Measurements from ENCODE around the gene IQCF6. TPM values are rescaled to one million over a fixed set of nuclear protein-coding genes. Genes with fewer than 3 reads are reported as not detected.

IQCF6 gene
- not detected for total RNA-seq

DNA sequence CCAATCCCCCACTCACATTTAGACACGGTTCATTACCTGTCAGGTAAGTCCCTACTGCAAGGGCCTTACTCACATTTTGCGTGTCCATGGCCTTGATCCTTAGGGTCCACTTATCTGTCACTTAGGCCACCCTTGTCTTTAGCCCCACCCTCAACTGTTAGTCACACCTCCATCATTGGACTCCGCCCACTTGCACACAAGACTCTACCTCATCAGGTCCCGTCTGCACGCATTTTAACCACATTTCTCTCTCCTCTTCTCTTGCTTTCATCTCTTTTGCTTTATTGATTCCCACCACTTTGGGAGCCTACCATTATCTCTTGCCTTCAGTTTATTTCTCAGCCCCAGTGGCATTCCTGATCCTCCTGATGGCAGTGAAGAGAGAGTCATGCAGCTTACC is at the start of gene IQCF6:
IQCF6 (minus strand) TSS at position 101 of the 400 bp plus-strand sequence; CDS start at position 88, 13 bp downstream.
- H3K4me1 ChIP-seq (ENCODE audit: control insufficient read depth in 3 of 3, insufficient read depth in 3 of 3, low read length in 3 of 3): peaks cover 3 to 5% (median 5%) of the 10 kb centered on the region in 3 donors
- no peaks in the 10 kb centered on the region for H3K9me3 ChIP-seq (ENCODE audit: control insufficient read depth in 3 of 3, low read length in 3 of 3)
- no peak within 1 kb of the TSS for H3K9ac ChIP-seq (ENCODE audit: low read depth in 1 of 3, low read length in 3 of 3)
- peaks cover 5 to 17% (median 9%) of the 10 kb centered on the region in 3 donors for H3K27me3 ChIP-seq (ENCODE audit: control insufficient read depth in 3 of 3, insufficient read depth in 3 of 3, low read length in 3 of 3)
- no peaks in the 10 kb centered on the region for H3K36me3 ChIP-seq (ENCODE audit: control insufficient read depth in 3 of 3, insufficient read depth in 3 of 3, low read length in 3 of 3)
- H3K4me3 ChIP-seq (ENCODE audit: low read length in 3 of 3): no peak within 1 kb of the TSS
- no peak within 1 kb of the TSS for H3K27ac ChIP-seq (ENCODE audit: low read depth, low read length)

DNA sequence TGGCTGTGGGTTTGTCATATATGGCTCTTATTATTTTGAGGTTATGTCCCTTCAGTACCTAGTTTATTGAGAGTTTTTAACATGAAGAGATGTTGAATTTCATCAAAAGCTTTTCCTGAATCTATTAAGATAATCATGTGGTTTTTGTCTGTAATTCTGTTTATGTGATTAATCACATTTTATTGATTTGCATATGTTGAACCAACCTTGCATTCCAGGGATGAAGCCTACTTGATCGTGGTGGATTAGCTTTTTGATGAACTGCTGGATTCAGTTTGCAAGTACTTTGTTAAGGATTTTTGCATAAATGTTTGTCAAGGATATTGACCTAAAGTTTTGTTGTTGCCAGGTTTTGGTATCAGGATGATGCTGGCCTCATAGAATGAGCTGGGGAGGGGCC is 49.3 kb upstream of the IQCF6 start:
- Histone ChIP-seq H3K9ac (ENCODE audit: low read depth in 1 of 3, low read length in 3 of 3) (no peak overlapping the region), H3K9me3 (ENCODE audit: control insufficient read depth in 3 of 3, low read length in 3 of 3) (peaks cover 0 to 2% (median 0%) of the 10 kb centered on the region in 3 donors), H3K36me3 (ENCODE audit: control insufficient read depth in 3 of 3, insufficient read depth in 3 of 3, low read length in 3 of 3) (no peaks in the 10 kb centered on the region), H3K4me3 (ENCODE audit: low read length in 3 of 3) (no peak overlapping the region), H3K27me3 (ENCODE audit: control insufficient read depth in 3 of 3, insufficient read depth in 3 of 3, low read length in 3 of 3) (no peaks in the 10 kb centered on the region), H3K4me1 (ENCODE audit: control insufficient read depth in 3 of 3, insufficient read depth in 3 of 3, low read length in 3 of 3) (no peaks in the 10 kb centered on the region), H3K27ac (ENCODE audit: low read depth, low read length) (no peak overlapping the region)

DNA sequence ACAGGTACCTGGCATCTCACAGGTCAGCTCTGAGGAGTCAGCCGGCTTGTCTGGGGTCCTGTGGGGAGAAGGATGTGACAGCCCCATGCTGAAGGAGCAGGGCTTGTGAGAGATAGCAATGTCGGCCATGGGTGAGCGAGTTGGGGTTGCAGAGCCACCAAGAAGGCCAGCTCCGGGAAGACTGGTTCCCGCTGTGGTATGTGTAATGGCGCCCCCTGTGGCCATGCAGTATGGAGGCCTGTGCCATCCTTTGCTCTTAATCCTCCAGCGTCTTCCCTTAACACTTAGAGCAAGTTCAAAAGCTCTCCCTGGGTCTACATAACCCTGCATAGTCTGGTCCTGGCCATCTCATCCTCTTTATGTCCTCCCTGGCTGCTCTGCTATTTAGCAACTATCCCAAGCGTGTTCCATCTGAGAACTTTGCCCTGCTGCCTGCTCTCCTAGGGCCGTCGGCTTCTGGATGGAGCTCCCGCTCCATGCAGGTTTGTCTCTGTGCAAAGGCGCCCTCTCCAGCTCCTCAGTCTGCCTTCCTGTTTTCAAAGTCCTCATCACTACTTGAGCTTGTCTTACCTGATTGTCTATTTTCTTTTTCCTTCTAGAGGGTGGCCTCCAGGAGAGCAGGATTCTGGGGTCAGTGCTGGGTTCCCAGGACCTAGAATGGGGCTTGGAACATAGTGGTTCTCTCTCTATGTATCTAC is 40.8 kb upstream of the IQCF6 start:
- Histone ChIP-seq H3K36me3 (ENCODE audit: control insufficient read depth in 3 of 3, insufficient read depth in 3 of 3, low read length in 3 of 3) (no peaks in the 10 kb centered on the region), H3K27me3 (ENCODE audit: control insufficient read depth in 3 of 3, insufficient read depth in 3 of 3, low read length in 3 of 3) (peaks cover 9 to 17% (median 15%) of the 10 kb centered on the region in 3 donors), H3K9me3 (ENCODE audit: control insufficient read depth in 3 of 3, low read length in 3 of 3) (no peaks in the 10 kb centered on the region), H3K4me1 (ENCODE audit: control insufficient read depth in 3 of 3, insufficient read depth in 3 of 3, low read length in 3 of 3) (no peaks in the 10 kb centered on the region), H3K27ac (ENCODE audit: low read depth, low read length) (no peak overlapping the region), H3K4me3 (ENCODE audit: low read length in 3 of 3) (no peak overlapping the region), H3K9ac (ENCODE audit: low read depth in 1 of 3, low read length in 3 of 3) (no peak overlapping the region)

- Histone ChIP-seq H3K36me3 (ENCODE audit: control insufficient read depth in 3 of 3, insufficient read depth in 3 of 3, low read length in 3 of 3) (no peaks in the 10 kb centered on the region), H3K27ac (ENCODE audit: low read depth, low read length) (no peak overlapping the region), H3K4me3 (ENCODE audit: low read length in 3 of 3) (no peak overlapping the region), H3K4me1 (ENCODE audit: control insufficient read depth in 3 of 3, insufficient read depth in 3 of 3, low read length in 3 of 3) (no peaks in the 10 kb centered on the region), H3K27me3 (ENCODE audit: control insufficient read depth in 3 of 3, insufficient read depth in 3 of 3, low read length in 3 of 3) (peaks cover 9 to 17% (median 15%) of the 10 kb centered on the region in 3 donors), H3K9me3 (ENCODE audit: control insufficient read depth in 3 of 3, low read length in 3 of 3) (no peaks in the 10 kb centered on the region), H3K9ac (ENCODE audit: low read depth in 1 of 3, low read length in 3 of 3) (no peak overlapping the region)
These were observed 40.1 kb upstream of the IQCF6 start for GRCh38 chr3:51819151-51819550.

GRCh38 chr3:51817375-51817774 is 38.3 kb upstream of the IQCF6 start:
- H3K4me3 ChIP-seq (ENCODE audit: low read length in 3 of 3): no peak overlapping the region
- peaks cover 0 to 2% (median 0%) of the 10 kb centered on the region in 3 donors for H3K4me1 ChIP-seq (ENCODE audit: control insufficient read depth in 3 of 3, insufficient read depth in 3 of 3, low read length in 3 of 3)
- peaks cover 5 to 17% (median 15%) of the 10 kb centered on the region in 3 donors for H3K27me3 ChIP-seq (ENCODE audit: control insufficient read depth in 3 of 3, insufficient read depth in 3 of 3, low read length in 3 of 3)
- no peak overlapping the region for H3K27ac ChIP-seq (ENCODE audit: low read depth, low read length)
- H3K9ac ChIP-seq (ENCODE audit: low read depth in 1 of 3, low read length in 3 of 3): no peak overlapping the region
- H3K9me3 ChIP-seq (ENCODE audit: control insufficient read depth in 3 of 3, low read length in 3 of 3): no peaks in the 10 kb centered on the region
- H3K36me3 ChIP-seq (ENCODE audit: control insufficient read depth in 3 of 3, insufficient read depth in 3 of 3, low read length in 3 of 3): no peaks in the 10 kb centered on the region

DNA sequence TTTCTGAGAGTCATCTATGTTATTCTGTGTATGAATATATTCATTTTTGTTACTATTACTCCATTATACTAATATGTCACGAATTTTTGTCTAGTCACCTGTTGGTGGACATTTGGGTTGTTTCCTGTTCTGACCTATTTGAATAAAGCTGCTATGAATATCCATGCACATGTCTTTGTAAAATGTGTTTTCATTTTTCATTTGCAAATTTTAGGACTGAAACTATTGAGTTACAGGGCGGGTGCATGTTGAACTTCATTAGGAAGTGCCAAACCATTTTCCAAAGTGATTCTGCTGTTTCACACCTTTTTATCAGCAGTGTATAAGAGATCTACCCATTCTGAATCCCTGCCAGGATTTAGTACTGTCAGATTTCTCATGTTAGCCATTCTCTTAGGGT is 37.7 kb upstream of the IQCF6 start:
- no peak overlapping the region for H3K4me3 ChIP-seq (ENCODE audit: low read length in 3 of 3)
- peaks cover 5 to 17% (median 15%) of the 10 kb centered on the region in 3 donors for H3K27me3 ChIP-seq (ENCODE audit: control insufficient read depth in 3 of 3, insufficient read depth in 3 of 3, low read length in 3 of 3)
- no peak overlapping the region for H3K9ac ChIP-seq (ENCODE audit: low read depth in 1 of 3, low read length in 3 of 3)
- H3K36me3 ChIP-seq (ENCODE audit: control insufficient read depth in 3 of 3, insufficient read depth in 3 of 3, low read length in 3 of 3): no peaks in the 10 kb centered on the region
- H3K4me1 ChIP-seq (ENCODE audit: control insufficient read depth in 3 of 3, insufficient read depth in 3 of 3, low read length in 3 of 3): peaks cover 0 to 2% (median 0%) of the 10 kb centered on the region in 3 donors
- H3K9me3 ChIP-seq (ENCODE audit: control insufficient read depth in 3 of 3, low read length in 3 of 3): no peaks in the 10 kb centered on the region
- H3K27ac ChIP-seq (ENCODE audit: low read depth, low read length): no peak overlapping the region

GRCh38 chr3:51815614-51816013 is 36.6 kb upstream of the IQCF6 start:
- H3K27me3 ChIP-seq (ENCODE audit: control insufficient read depth in 3 of 3, insufficient read depth in 3 of 3, low read length in 3 of 3): peaks cover 5 to 17% (median 12%) of the 10 kb centered on the region in 3 donors
- no peak overlapping the region for H3K9ac ChIP-seq (ENCODE audit: low read depth in 1 of 3, low read length in 3 of 3)
- H3K36me3 ChIP-seq (ENCODE audit: control insufficient read depth in 3 of 3, insufficient read depth in 3 of 3, low read length in 3 of 3): no peaks in the 10 kb centered on the region
- no peak overlapping the region for H3K4me3 ChIP-seq (ENCODE audit: low read length in 3 of 3)
- no peak overlapping the region for H3K27ac ChIP-seq (ENCODE audit: low read depth, low read length)
- no peaks in the 10 kb centered on the region for H3K9me3 ChIP-seq (ENCODE audit: control insufficient read depth in 3 of 3, low read length in 3 of 3)
- peaks cover 0 to 2% (median 0%) of the 10 kb centered on the region in 3 donors for H3K4me1 ChIP-seq (ENCODE audit: control insufficient read depth in 3 of 3, insufficient read depth in 3 of 3, low read length in 3 of 3)

- Histone ChIP-seq H3K4me3 (ENCODE audit: low read length in 3 of 3) (no peak overlapping the region), H3K9ac (ENCODE audit: low read depth in 1 of 3, low read length in 3 of 3) (no peak overlapping the region), H3K4me1 (ENCODE audit: control insufficient read depth in 3 of 3, insufficient read depth in 3 of 3, low read length in 3 of 3) (peaks cover 0 to 2% (median 0%) of the 10 kb centered on the region in 3 donors), H3K9me3 (ENCODE audit: control insufficient read depth in 3 of 3, low read length in 3 of 3) (no peaks in the 10 kb centered on the region), H3K27me3 (ENCODE audit: control insufficient read depth in 3 of 3, insufficient read depth in 3 of 3, low read length in 3 of 3) (peaks cover 0 to 6% (median under 1%) of the 10 kb centered on the region in 3 donors), H3K36me3 (ENCODE audit: control insufficient read depth in 3 of 3, insufficient read depth in 3 of 3, low read length in 3 of 3) (no peaks in the 10 kb centered on the region), H3K27ac (ENCODE audit: low read depth, low read length) (no peak overlapping the region)
These were observed 35.0 kb upstream of the IQCF6 start for GRCh38 chr3:51814034-51814433.

GRCh38 chr3:51813539-51813938 is 34.5 kb upstream of the IQCF6 start:
- H3K27ac ChIP-seq (ENCODE audit: low read depth, low read length): no peak overlapping the region

GRCh38 chr3:51808934-51809333 is 29.9 kb upstream of the IQCF6 start:
- H3K9me3 ChIP-seq (ENCODE audit: control insufficient read depth in 3 of 3, low read length in 3 of 3): no peaks in the 10 kb centered on the region
- peaks cover 0 to 4% (median 0%) of the 10 kb centered on the region in 3 donors for H3K27me3 ChIP-seq (ENCODE audit: control insufficient read depth in 3 of 3, insufficient read depth in 3 of 3, low read length in 3 of 3)
- H3K4me3 ChIP-seq (ENCODE audit: low read length in 3 of 3): no peak overlapping the region
- no peaks in the 10 kb centered on the region for H3K36me3 ChIP-seq (ENCODE audit: control insufficient read depth in 3 of 3, insufficient read depth in 3 of 3, low read length in 3 of 3)
- H3K9ac ChIP-seq (ENCODE audit: low read depth in 1 of 3, low read length in 3 of 3): no peak overlapping the region
- H3K4me1 ChIP-seq (ENCODE audit: control insufficient read depth in 3 of 3, insufficient read depth in 3 of 3, low read length in 3 of 3): peaks cover 0 to 2% (median 0%) of the 10 kb centered on the region in 3 donors
- H3K27ac ChIP-seq (ENCODE audit: low read depth, low read length): no peak overlapping the region

More at GRCh38 chr3:51813539-51813938, 34.5 kb upstream of the IQCF6 start:
- Histone ChIP-seq H3K27me3 (ENCODE audit: control insufficient read depth in 3 of 3, insufficient read depth in 3 of 3, low read length in 3 of 3) (peaks cover 0 to under 1% (median 0%) of the 10 kb centered on the region in 3 donors), H3K9me3 (ENCODE audit: control insufficient read depth in 3 of 3, low read length in 3 of 3) (no peaks in the 10 kb centered on the region), H3K4me3 (ENCODE audit: low read length in 3 of 3) (no peak overlapping the region), H3K9ac (ENCODE audit: low read depth in 1 of 3, low read length in 3 of 3) (peak overlapping the region in 1 of 3 donors; percentile 33), H3K36me3 (ENCODE audit: control insufficient read depth in 3 of 3, insufficient read depth in 3 of 3, low read length in 3 of 3) (no peaks in the 10 kb centered on the region), H3K4me1 (ENCODE audit: control insufficient read depth in 3 of 3, insufficient read depth in 3 of 3, low read length in 3 of 3) (peaks cover 0 to 2% (median 0%) of the 10 kb centered on the region in 3 donors)

Measured in skeletal muscle tissue (tissue), 4 donors.